SU-DHL-6 (cell line): ENCODE results near the gene LINGO4.
"Not testable (repeated sequence)": the region's sequence is repeated elsewhere in the genome, so short reads cannot be mapped to it uniquely, and the experiment has no call there.

ENCODE experiments used
- H2AFZ ChIP-seq: fragments of 200-600 bp; sonication (generic); 2 replicates; pipeline ENCODE4 v1.6.1; 2014; ENCODE audit warnings: low read depth, mild to moderate bottlenecking, moderate library complexity, mixed read lengths, antibody characterized with exemption, low read length; ENCODE audit not compliant: severe bottlenecking
- H3F3A ChIP-seq: fragments of 200-600 bp; shearing (Covaris generic); 2 replicates; pipeline ENCODE4 v1.6.0; 2016; ENCODE audit warnings: antibody characterized with exemption, mild to moderate bottlenecking; ENCODE audit not compliant: insufficient read depth
- H3K27ac ChIP-seq: fragments of 200-600 bp; sonication (generic); 2 replicates; pipeline ENCODE4 v1.5.1; 2016; ENCODE audit warnings: low read depth, mild to moderate bottlenecking, low read length, moderate library complexity, mixed read lengths
- H3K27me3 ChIP-seq: fragments of 200-600 bp; sonication (generic), shearing (Covaris generic); 2 replicates; pipeline ENCODE4 v1.6.0; 2014; ENCODE audit warnings: mild to moderate bottlenecking, low read length
- H3K36me3 ChIP-seq: fragments of 200-600 bp; sonication (generic); 2 replicates; pipeline ENCODE4 v1.6.1; 2014; ENCODE audit warnings: mild to moderate bottlenecking, low read length, mixed read lengths
- H3K4me2 ChIP-seq: fragments of 300-600, 200-600 bp; shearing (Covaris generic), sonication (generic); 2 replicates; pipeline ENCODE4 v1.6.0; 2014; ENCODE audit warnings: low read length, low read depth, mild to moderate bottlenecking; ENCODE audit not compliant: poor library complexity, severe bottlenecking
- H3K4me3 ChIP-seq: fragments of 200-600 bp; sonication (generic); 2 replicates; pipeline ENCODE4 v1.5.1; 2014; ENCODE audit warnings: antibody characterized with exemption, low read length, mild to moderate bottlenecking, mixed read lengths; ENCODE audit not compliant: insufficient read depth, poor library complexity, severe bottlenecking
- H3K79me2 ChIP-seq: fragments of 200-600 bp; sonication (generic); 2 replicates; pipeline ENCODE4 v1.6.1; 2014; ENCODE audit warnings: mild to moderate bottlenecking, low read length, moderate library complexity; ENCODE audit not compliant: insufficient read depth
- H3K9ac ChIP-seq: fragments of 200-600 bp; sonication (generic); 2 replicates; pipeline ENCODE4 v1.7.0; 2014; ENCODE audit warnings: mild to moderate bottlenecking, low read length
- H3K9me2 ChIP-seq: fragments of 200-600 bp; sonication (generic); replicated peaks from 2 replicates; pipeline ENCODE4 v1.6.1; 2014; ENCODE audit warnings: low read length; ENCODE audit not compliant: insufficient read depth
- H3K9me3 ChIP-seq: fragments of 200-600 bp; sonication (generic); 2 replicates; pipeline ENCODE4 v1.6.1; 2014; ENCODE audit warnings: low read length, mixed read lengths; ENCODE audit not compliant: insufficient read depth
- H4K20me1 ChIP-seq: fragments of 200-600 bp; sonication (generic); 2 replicates; pipeline ENCODE4 v1.6.1; 2014; ENCODE audit warnings: low read depth, mild to moderate bottlenecking, antibody characterized with exemption, low read length, moderate library complexity, mixed read lengths
- EZH2phosphoT487 ChIP-seq: fragments of 200-600 bp; sonication (generic), shearing (Covaris generic); conservative IDR thresholded peaks from 2 replicates; pipeline ENCODE4 v1.6.1; 2018; ENCODE audit warnings: mild to moderate bottlenecking, antibody characterized with exemption, low read length, moderate library complexity, mixed read lengths
- TF ChIP-seq, protein P1 (sequence below): fragments of 200-600 bp; sonication (generic); IDR thresholded peaks from one replicate; pipeline ENCODE4 v1.5.1; 2017; ENCODE audit warnings: antibody characterized with exemption, mild to moderate bottlenecking, low read length, moderate library complexity; ENCODE audit not compliant: insufficient read depth, poor library complexity, severe bottlenecking

LINGO4 gene

GRCh38 chr1:151775894-151776664, 29.1 kb downstream of the LINGO4 start:
- Histone ChIP-seq H3K36me3 (no peaks in the 10 kb centered on the region), H3K4me3 (no peak overlapping the region), H4K20me1 (no peaks in the 10 kb centered on the region), H3K4me2 (no peak overlapping the region), H3F3A (no peaks in the 10 kb centered on the region), H2AFZ (no peak overlapping the region), H3K27ac (no peak overlapping the region), H3K9me3 (no peaks in the 10 kb centered on the region), H3K27me3 (no peaks in the 10 kb centered on the region), H3K9me2 (no peaks in the 10 kb centered on the region), H3K79me2 (no peaks in the 10 kb centered on the region), H3K9ac (no peak overlapping the region)
- no peak for TF ChIP-seq EZH2phosphoT487
- TF ChIP-seq, protein P1, sequence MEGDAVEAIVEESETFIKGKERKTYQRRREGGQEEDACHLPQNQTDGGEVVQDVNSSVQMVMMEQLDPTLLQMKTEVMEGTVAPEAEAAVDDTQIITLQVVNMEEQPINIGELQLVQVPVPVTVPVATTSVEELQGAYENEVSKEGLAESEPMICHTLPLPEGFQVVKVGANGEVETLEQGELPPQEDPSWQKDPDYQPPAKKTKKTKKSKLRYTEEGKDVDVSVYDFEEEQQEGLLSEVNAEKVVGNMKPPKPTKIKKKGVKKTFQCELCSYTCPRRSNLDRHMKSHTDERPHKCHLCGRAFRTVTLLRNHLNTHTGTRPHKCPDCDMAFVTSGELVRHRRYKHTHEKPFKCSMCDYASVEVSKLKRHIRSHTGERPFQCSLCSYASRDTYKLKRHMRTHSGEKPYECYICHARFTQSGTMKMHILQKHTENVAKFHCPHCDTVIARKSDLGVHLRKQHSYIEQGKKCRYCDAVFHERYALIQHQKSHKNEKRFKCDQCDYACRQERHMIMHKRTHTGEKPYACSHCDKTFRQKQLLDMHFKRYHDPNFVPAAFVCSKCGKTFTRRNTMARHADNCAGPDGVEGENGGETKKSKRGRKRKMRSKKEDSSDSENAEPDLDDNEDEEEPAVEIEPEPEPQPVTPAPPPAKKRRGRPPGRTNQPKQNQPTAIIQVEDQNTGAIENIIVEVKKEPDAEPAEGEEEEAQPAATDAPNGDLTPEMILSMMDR: no peak

DNA sequence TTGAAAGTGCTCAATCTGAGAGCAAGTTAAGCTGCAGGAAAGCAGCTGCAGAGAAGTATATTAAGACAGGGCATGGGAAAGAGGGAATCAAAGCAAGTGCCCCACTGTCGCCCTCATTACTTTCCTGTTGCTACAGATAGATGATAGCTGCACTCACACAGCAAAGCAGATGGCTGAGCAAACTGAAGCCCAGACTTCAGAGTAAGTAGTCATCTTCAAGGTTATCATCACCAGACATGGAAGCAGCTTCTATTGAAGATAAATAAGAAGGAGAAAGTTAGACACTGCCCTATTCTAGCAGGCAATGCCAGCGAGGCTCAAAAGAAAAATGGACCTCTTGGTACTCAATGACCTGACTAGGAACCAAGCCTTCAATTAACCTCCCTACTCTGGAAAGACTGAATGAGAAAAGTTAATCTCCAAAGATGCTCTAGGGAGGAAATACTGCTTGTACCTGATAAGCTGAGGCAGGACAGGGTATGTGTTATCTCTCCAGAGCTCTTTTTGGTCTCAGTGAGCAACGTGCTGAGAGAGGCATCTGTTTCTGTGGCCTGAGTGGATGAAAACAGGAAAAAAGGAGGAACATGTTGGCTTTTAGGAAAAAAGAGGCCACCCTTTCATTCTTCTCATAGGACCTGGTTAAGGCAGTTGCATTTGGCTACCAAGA, 30.8 kb downstream of the LINGO4 start:
- Histone ChIP-seq H3K36me3 (no peaks in the 10 kb centered on the region), H3K4me2 (no peak overlapping the region), H3K9me2 (no peaks in the 10 kb centered on the region), H3K9ac (no peak overlapping the region), H3K79me2 (no peaks in the 10 kb centered on the region), H3K27ac (no peak overlapping the region), H3F3A (no peaks in the 10 kb centered on the region), H3K27me3 (no peaks in the 10 kb centered on the region), H3K4me3 (no peak overlapping the region), H3K9me3 (no peaks in the 10 kb centered on the region), H4K20me1 (no peaks in the 10 kb centered on the region), H2AFZ (no peak overlapping the region)
- TF ChIP-seq, protein P1: no peak
- no peak for TF ChIP-seq EZH2phosphoT487

DNA sequence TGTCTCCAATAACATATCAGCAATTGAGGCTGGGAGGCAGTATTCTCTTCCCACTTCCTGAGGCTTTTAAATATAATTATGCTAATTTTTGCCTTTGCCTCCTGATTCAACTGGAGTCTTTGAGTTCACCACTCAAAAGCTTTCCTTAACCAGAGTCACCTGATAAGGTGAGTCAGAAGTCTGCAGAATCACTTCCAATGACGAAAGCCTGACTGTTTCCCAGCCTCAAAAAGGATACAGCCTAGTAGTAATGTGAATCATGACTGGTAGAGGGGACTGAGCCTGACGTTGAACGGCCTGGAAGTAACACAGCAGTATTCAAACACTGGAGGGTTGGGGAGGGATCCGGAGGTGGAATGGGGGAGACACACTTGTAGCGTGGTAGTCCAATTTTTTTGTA, 31.5 kb downstream of the LINGO4 start:
- no peaks in the 10 kb centered on the region for H3F3A ChIP-seq
- TF ChIP-seq, protein P1: no peak
- no peak for TF ChIP-seq EZH2phosphoT487
- H3K4me2 ChIP-seq: no peak overlapping the region
- no peaks in the 10 kb centered on the region for H3K27me3 ChIP-seq
- no peaks in the 10 kb centered on the region for H4K20me1 ChIP-seq
- H3K9me2 ChIP-seq: no peaks in the 10 kb centered on the region
- no peak overlapping the region for H2AFZ ChIP-seq
- no peak overlapping the region for H3K27ac ChIP-seq
- H3K79me2 ChIP-seq: no peaks in the 10 kb centered on the region
- no peaks in the 10 kb centered on the region for H3K9me3 ChIP-seq
- no peak overlapping the region for H3K9ac ChIP-seq
- H3K36me3 ChIP-seq: no peaks in the 10 kb centered on the region
- no peak overlapping the region for H3K4me3 ChIP-seq

DNA sequence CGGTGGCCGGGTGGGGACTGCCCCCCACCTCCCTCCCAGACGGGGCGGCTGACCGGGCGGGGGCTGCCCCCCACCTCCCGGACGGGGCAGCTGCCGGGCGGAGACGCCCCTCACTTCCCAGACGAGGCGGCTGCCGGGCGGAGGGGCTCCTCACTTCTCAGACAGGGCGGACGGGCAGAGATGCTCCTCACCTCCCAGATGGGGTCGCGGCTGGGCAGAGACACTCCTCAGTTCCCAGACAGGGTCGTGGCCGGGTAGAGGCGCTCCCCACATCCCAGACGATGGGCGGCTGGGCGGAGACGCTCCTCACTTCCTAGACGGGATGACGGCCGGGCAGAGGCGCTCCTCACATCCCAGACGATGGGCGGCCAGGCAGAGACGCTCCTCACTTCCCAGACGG, 35.9 kb downstream of the LINGO4 start:
- not testable (repeated sequence) for H3K36me3 ChIP-seq, H3K9me3 ChIP-seq, H3K27me3 ChIP-seq, H3K79me2 ChIP-seq, H3K9ac ChIP-seq, H4K20me1 ChIP-seq, H3K4me2 ChIP-seq, H3K4me3 ChIP-seq, H3K9me2 ChIP-seq, H3K27ac ChIP-seq, H3F3A ChIP-seq, H2AFZ ChIP-seq

- H3K9ac ChIP-seq, H3K27me3 ChIP-seq, H3K9me2 ChIP-seq, H3K4me2 ChIP-seq, H2AFZ ChIP-seq, H3K79me2 ChIP-seq, H4K20me1 ChIP-seq, H3F3A ChIP-seq, H3K27ac ChIP-seq, H3K9me3 ChIP-seq, H3K36me3 ChIP-seq, H3K4me3 ChIP-seq: not testable (repeated sequence)
Observed at GRCh38 chr1:151768351-151769066, 36.7 kb downstream of the LINGO4 start.
